Measurements from ENCODE around the gene WRNIP1.
"Not testable (repeated sequence)": the region's sequence is repeated elsewhere in the genome, so short reads cannot be mapped to it uniquely, and the experiment has no call there.

Gene WRNIP1

DNA sequence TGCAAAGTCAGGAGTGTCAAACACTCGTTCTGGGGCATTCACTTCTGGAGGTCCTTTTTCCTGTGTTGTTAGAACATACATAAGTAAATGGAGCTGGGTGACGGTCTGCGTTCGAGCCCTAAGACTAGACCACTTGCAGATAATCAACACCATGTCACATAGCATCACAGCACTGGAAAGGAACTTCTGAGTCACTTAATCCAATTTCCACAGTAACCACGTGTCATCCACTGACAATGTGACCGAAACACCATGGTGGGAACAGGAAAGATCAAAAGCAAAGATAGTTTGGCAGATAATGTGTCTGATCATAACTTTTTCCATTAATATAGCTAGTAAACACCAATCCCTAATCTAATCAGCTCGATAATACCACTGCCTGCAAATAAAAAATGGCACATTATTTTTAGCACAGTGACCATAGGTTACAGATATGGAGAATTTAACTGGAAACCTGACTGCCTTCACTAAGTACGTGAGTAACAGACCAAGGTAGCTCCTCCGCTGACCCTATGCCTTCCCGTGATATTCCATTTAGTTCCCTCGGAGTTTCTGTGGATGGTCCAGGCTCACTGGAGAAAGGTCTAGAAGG lies 34.8 kb downstream of the WRNIP1 start:
- ChIA-PET POLR2A (no interaction called here), CTCF (interaction anchor here (0.5 to 1.7 kb wide), 4 partner anchors 9 to 132 kb away, joined by 3 to 12 read pairs (median 4); partner anchors contain the start of gene SERPINB1)
- TF ChIP-seq, protein P1, sequence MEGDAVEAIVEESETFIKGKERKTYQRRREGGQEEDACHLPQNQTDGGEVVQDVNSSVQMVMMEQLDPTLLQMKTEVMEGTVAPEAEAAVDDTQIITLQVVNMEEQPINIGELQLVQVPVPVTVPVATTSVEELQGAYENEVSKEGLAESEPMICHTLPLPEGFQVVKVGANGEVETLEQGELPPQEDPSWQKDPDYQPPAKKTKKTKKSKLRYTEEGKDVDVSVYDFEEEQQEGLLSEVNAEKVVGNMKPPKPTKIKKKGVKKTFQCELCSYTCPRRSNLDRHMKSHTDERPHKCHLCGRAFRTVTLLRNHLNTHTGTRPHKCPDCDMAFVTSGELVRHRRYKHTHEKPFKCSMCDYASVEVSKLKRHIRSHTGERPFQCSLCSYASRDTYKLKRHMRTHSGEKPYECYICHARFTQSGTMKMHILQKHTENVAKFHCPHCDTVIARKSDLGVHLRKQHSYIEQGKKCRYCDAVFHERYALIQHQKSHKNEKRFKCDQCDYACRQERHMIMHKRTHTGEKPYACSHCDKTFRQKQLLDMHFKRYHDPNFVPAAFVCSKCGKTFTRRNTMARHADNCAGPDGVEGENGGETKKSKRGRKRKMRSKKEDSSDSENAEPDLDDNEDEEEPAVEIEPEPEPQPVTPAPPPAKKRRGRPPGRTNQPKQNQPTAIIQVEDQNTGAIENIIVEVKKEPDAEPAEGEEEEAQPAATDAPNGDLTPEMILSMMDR (IDR thresholded peaks at IDR 0.05; ENCODE audit: insufficient read depth, low read length, missing control alignments) = no peak
- no peak overlapping the region for H3K4me3 ChIP-seq (ENCODE audit: low read depth, low read length)
- no peak for DNase-seq (ENCODE audit: low read depth, low spot score)

DNA sequence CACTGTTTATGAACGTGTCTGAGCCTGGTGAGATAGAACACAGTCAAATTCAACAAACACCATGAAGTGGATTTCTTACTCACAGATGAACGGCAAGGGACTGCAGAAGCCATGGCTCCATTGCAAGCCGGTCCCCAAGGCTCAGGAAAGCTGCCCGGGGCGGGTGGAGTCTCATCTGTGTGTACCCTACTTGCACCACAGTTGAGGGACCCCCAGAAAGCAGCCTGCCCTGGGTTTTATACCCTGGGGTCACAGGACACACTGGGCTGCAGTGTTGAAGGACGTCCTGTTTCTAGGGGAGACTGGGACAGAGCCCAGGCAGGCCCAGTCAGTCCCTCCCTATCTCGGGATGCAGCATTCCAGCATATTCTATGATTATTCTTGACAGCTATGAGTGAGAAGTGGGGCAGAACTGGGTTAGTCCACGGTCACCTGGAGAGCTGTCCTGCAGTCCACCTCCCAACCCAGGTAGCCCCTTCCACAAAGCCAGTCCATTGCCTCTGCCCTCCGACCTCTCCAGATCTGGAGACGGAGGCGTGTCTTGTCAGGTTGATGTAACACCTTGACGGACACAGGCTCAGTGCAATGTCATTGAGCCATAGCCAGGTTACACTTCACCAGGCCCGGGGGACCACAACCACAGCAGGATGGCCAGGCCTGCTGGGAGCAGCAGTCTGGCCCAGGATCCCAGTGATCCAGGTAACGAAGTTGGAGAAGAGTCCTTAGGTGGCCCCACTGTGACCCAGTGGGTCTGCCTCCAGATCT lies 35.5 kb downstream of the WRNIP1 start:
- TF ChIP-seq, protein P1 (IDR thresholded peaks at IDR 0.05; ENCODE audit: insufficient read depth, low read length, missing control alignments) = no peak
- ChIA-PET POLR2A (no interaction called here), CTCF (interaction anchor here (0.5 to 1.7 kb wide), 4 partner anchors 10 to 131 kb away, joined by 3 to 12 read pairs (median 4); partner anchors contain the start of gene SERPINB1)
- no peak for DNase-seq (ENCODE audit: low read depth, low spot score)
- no peak overlapping the region for H3K4me3 ChIP-seq (ENCODE audit: low read depth, low read length)

DNA sequence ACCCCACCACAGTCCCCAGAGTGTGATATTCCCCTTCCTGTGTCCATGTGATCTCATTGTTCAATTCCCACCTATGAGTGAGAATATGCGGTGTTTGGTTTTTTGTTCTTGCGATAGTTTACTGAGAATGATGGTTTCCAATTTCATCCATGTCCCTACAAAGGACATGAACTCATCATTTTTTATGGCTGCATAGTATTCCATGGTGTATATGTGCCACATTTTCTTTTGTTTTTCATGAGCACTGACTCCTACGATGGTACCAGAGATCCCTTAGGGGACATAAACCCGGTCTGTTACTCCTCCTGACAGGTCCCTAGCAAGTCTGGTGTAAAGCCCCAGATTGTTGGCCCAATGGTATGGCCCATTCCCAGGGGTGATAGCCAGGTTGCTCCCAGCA lies 36.5 kb downstream of the WRNIP1 start:
- H3K4me3 ChIP-seq (ENCODE audit: low read depth, low read length); POLR2A ChIA-PET; DNase-seq (ENCODE audit: low read depth, low spot score): not testable (repeated sequence)
- CTCF ChIA-PET = interaction anchor here (1.0 kb wide), 1 partner anchor 10 kb away, joined by 8 read pairs; no protein-coding TSS in a partner anchor

DNA sequence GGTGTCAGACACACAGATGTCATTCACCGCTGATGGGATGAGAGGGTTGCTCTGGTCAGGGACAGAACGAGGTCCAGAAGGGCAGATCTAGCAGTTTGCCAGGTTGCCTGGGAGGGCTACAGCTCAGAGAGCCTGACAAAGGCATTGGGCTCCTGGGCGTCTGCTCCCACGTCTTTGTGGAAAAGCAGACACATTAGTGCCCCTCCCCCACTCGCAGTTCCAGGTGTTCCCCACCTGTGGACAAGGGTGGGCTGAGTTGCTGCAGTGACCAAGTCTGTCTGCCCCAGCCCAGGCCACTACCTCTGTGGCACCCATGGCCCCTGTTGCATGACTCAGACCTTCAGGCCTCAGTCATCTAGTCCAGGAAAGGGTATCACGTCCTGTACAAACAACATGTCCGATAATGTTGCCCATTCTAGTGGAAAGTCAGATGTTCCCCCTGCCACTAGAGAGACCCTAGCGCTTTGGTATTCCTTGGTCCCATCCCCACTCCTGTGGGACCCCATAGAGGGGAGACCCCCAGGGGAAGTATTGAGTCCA lies 37.4 kb downstream of the WRNIP1 start:
- POLR2A ChIA-PET = no interaction called here
- CTCF ChIA-PET = interaction anchor here (1.0 kb wide), 1 partner anchor 11 kb away, joined by 8 read pairs; no protein-coding TSS in a partner anchor
- no peak overlapping the region for H3K4me3 ChIP-seq (ENCODE audit: low read depth, low read length)

DNA sequence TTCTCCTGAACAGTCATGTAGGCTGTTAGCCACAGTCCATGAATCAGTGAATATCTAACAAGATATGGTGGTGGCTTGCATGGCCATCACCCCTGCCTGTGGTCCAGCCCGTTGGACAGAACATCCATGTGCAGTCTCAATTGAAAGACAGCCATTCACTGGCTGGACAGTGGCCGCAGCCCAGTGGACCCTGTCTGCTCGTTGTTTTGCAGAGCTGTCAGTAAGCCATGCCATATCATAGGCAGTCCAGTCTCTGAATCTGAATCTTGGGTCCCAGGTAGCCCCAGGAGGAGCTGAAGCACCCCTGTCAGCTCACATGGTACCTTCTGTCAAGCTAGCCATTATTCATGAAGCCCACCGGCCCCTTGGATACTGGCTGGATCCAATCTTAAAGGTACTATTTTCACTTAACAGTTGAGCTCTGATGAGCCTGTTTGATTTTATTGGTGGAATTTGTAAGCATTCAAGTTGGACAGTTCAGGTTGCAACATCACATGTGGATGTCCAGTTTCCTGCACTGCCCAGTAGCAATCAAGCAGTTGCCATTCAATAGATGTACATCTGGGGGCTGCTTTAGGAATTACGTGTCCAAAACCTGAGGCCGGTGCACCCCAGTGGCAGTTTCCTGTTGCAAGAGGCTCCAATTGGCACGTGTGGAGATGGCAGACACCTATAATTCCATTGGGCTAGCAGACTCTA lies 38.7 kb downstream of the WRNIP1 start:
- DNase-seq (ENCODE audit: low read depth, low spot score) = no peak
- TF ChIP-seq, protein P1 (IDR thresholded peaks at IDR 0.05; ENCODE audit: insufficient read depth, low read length, missing control alignments) = no peak
- ChIA-PET POLR2A (no interaction called here), CTCF (interaction anchor here (1.0 to 1.9 kb wide), 3 partner anchors 12 to 149 kb away, joined by 4 read pairs; no protein-coding TSS in a partner anchor)
- no peak overlapping the region for H3K4me3 ChIP-seq (ENCODE audit: low read depth, low read length)

More for the DNA sequence above, 37.4 kb downstream of the WRNIP1 start:
- TF ChIP-seq, protein P1 (IDR thresholded peaks at IDR 0.05; ENCODE audit: insufficient read depth, low read length, missing control alignments) = no peak
- no peak for DNase-seq (ENCODE audit: low read depth, low spot score)

DNA sequence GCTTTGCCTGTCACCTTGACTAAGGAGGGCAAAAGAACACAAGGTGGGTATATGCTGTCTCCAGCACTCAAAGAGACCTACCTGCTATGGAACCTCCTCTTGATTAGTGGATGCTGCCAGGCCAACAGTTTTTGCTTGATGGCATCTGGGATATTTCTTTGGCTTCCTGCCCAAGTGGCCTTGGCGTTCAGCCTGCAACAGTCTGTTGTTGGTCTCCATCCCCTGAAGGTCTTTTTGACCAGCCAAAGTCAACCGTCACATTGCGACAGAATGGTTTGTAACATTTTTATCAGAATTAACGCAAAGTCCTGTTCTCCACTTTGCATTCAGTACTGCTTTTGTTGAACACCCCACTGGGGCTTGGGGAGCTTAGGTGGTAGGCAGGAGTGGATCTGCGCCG lies 39.3 kb downstream of the WRNIP1 start:
- POLR2A ChIA-PET = no interaction called here
- TF ChIP-seq, protein P1 (IDR thresholded peaks at IDR 0.05; ENCODE audit: insufficient read depth, low read length, missing control alignments) = no peak
- no peak for DNase-seq (ENCODE audit: low read depth, low spot score)
- CTCF ChIA-PET = interaction anchor here (1.0 to 3.4 kb wide), 4 partner anchors 13 to 148 kb away, joined by 4 to 11 read pairs (median 4); no protein-coding TSS in a partner anchor
- no peak overlapping the region for H3K4me3 ChIP-seq (ENCODE audit: low read depth, low read length)

Data from AG04449 (cell line).